ENCODE data around the gene ECT2L.

ECT2L gene

GRCh38 chr6:138948004-138948403, 152.1 kb downstream of the ECT2L start:
- no peak for DNase-seq

GRCh38 chr6:138948546-138949179, 152.8 kb downstream of the ECT2L start:
- peak; percentile 35 for DNase-seq

- no peak for DNase-seq
Observed at GRCh38 chr6:138953451-138953850, 157.6 kb downstream of the ECT2L start.

All from NCI-H2171 treated with DMSO at 0.1 percent for 48 hours (cell line).